ENCODE measurements around the gene GLTPD2. TPM values are rescaled to one million over a fixed set of nuclear protein-coding genes. Genes with fewer than 3 reads are reported as not detected.

GLTPD2 gene
- total and polyA plus RNA-seq, 2 experiments from 2014 or later: 0.50 to 2.2 TPM

GRCh38 chr17:4744999-4745969, 43.5 kb upstream of the GLTPD2 start:
- Histone ChIP-seq H3F3A (ENCODE audit: insufficient read depth) (no peaks in the 10 kb centered on the region), H3K27me3 (replicated peaks; ENCODE audit: insufficient read depth) (no peaks in the 10 kb centered on the region; the same call in 1 of the 2 replicates), H3K4me3 (no peak overlapping the region), H4K20me1 (ENCODE audit: insufficient read depth) (no peaks in the 10 kb centered on the region), H3K4me1 (ENCODE audit: insufficient read depth) (no peaks in the 10 kb centered on the region), H3K9me2 (ENCODE audit: insufficient read depth) (no peaks in the 10 kb centered on the region), H2AFZ (no peak overlapping the region), H3K79me2 (ENCODE audit: insufficient read depth) (no peaks in the 10 kb centered on the region), H3K9me3 (ENCODE audit: low read depth) (no peaks in the 10 kb centered on the region), H3K36me3 (ENCODE audit: low read depth) (no peaks in the 10 kb centered on the region), H3K4me2 (ENCODE audit: unreplicated experiment) (no peak overlapping the region), H3K9ac (no peak overlapping the region), H3K27ac (no peak overlapping the region)
- WGBS, 2 experiments (ENCODE audit: low coverage in 1 of 2, low lambda C conversion rate in 2 of 2, missing lambda C conversion rate in 2 of 2): 9 to 14% methylated on average over 20 to 51 of the region's 51 CpGs
- no peak for DNase-seq
- no peak for TF ChIP-seq EZH2phosphoT487 (IDR thresholded peaks at IDR 0.05; ENCODE audit: insufficient read depth, low read depth)
- TF ChIP-seq EZH2 (IDR thresholded peaks at IDR 0.05; ENCODE audit: insufficient read depth, poor library complexity, severe bottlenecking): no peak
- in situ Hi-C loops (cut with MboI): no loop called here

DNA sequence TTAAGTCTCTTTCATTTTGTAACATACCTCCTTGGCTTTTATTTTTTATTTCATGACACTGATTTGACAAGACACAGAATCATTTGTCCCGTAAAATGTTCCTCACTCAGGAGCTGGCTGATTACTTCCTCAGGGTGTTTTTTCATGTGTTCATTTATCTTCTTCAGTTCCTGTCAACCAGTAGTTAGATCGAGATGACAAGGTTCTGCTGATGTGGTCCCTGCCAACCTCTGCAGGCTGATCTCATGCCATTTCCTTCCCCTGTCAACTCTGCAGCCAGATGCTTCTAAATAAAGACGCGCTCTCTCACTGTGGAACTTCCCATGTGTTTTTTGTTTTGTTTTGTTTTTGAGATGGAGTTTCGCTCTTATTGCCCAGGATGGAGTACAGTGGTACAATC, 40.9 kb upstream of the GLTPD2 start:
- H3K27me3 ChIP-seq (replicated peaks; ENCODE audit: insufficient read depth): no peaks in the 10 kb centered on the region; the same call in 1 of the 2 replicates
- H3K79me2 ChIP-seq (ENCODE audit: insufficient read depth): no peaks in the 10 kb centered on the region
- no peak overlapping the region for H3K4me2 ChIP-seq (ENCODE audit: unreplicated experiment)
- H2AFZ ChIP-seq: no peak overlapping the region
- H3F3A ChIP-seq (ENCODE audit: insufficient read depth): no peaks in the 10 kb centered on the region
- H3K4me1 ChIP-seq (ENCODE audit: insufficient read depth): no peaks in the 10 kb centered on the region
- H3K27ac ChIP-seq: no peak overlapping the region
- H3K9ac ChIP-seq: no peak overlapping the region
- TF ChIP-seq EZH2 (IDR thresholded peaks at IDR 0.05; ENCODE audit: insufficient read depth, poor library complexity, severe bottlenecking) (no peak), EZH2phosphoT487 (IDR thresholded peaks at IDR 0.05; ENCODE audit: insufficient read depth, low read depth) (no peak)
- no peak overlapping the region for H3K4me3 ChIP-seq
- no peaks in the 10 kb centered on the region for H4K20me1 ChIP-seq (ENCODE audit: insufficient read depth)
- no peaks in the 10 kb centered on the region for H3K36me3 ChIP-seq (ENCODE audit: low read depth)
- 10 to 13% methylated on average over 5 of the region's 5 CpGs for WGBS, 2 experiments (ENCODE audit: low coverage in 1 of 2, low lambda C conversion rate in 2 of 2, missing lambda C conversion rate in 2 of 2)
- H3K9me3 ChIP-seq (ENCODE audit: low read depth): no peaks in the 10 kb centered on the region
- in situ Hi-C loops (cut with MboI): no loop called here
- H3K9me2 ChIP-seq (ENCODE audit: insufficient read depth): no peaks in the 10 kb centered on the region
- no peak for DNase-seq

- H3K4me3 ChIP-seq: no peak overlapping the region
- H3K36me3 ChIP-seq (ENCODE audit: low read depth): no peaks in the 10 kb centered on the region
- no peak for DNase-seq
- H2AFZ ChIP-seq: no peak overlapping the region
- no peaks in the 10 kb centered on the region for H4K20me1 ChIP-seq (ENCODE audit: insufficient read depth)
- no peak for TF ChIP-seq EZH2phosphoT487 (IDR thresholded peaks at IDR 0.05; ENCODE audit: insufficient read depth, low read depth)
- TF ChIP-seq EZH2 (IDR thresholded peaks at IDR 0.05; ENCODE audit: insufficient read depth, poor library complexity, severe bottlenecking): no peak
- H3K27me3 ChIP-seq (replicated peaks; ENCODE audit: insufficient read depth): peaks cover 2% of the 10 kb centered on the region; the same call in 1 of the 2 replicates
- H3K79me2 ChIP-seq (ENCODE audit: insufficient read depth): no peaks in the 10 kb centered on the region
- no peak overlapping the region for H3K4me2 ChIP-seq (ENCODE audit: unreplicated experiment)
- in situ Hi-C loops (cut with MboI): no loop called here
- WGBS, 2 experiments (ENCODE audit: low coverage in 1 of 2, low lambda C conversion rate in 2 of 2, missing lambda C conversion rate in 2 of 2): 56 to 59% methylated on average over 4 of the region's 4 CpGs
- H3K9me2 ChIP-seq (ENCODE audit: insufficient read depth): no peaks in the 10 kb centered on the region
- no peaks in the 10 kb centered on the region for H3K9me3 ChIP-seq (ENCODE audit: low read depth)
- H3K4me1 ChIP-seq (ENCODE audit: insufficient read depth): no peaks in the 10 kb centered on the region
- H3F3A ChIP-seq (ENCODE audit: insufficient read depth): no peaks in the 10 kb centered on the region
- H3K27ac ChIP-seq: no peak overlapping the region
- H3K9ac ChIP-seq: no peak overlapping the region
Observed at GRCh38 chr17:4748686-4749085, 40.1 kb upstream of the GLTPD2 start.

GRCh38 chr17:4750606-4751005, 38.2 kb upstream of the GLTPD2 start:
- no peaks in the 10 kb centered on the region for H3K79me2 ChIP-seq (ENCODE audit: insufficient read depth)
- in situ Hi-C loops (cut with MboI): no loop called here
- no peaks in the 10 kb centered on the region for H3K4me1 ChIP-seq (ENCODE audit: insufficient read depth)
- WGBS, 2 experiments (ENCODE audit: low coverage in 1 of 2, low lambda C conversion rate in 2 of 2, missing lambda C conversion rate in 2 of 2): 31 to 32% methylated on average over 3 of the region's 3 CpGs
- H3K4me2 ChIP-seq (ENCODE audit: unreplicated experiment): no peak overlapping the region
- H3K27me3 ChIP-seq (replicated peaks; ENCODE audit: insufficient read depth): peaks cover 12% of the 10 kb centered on the region; the same call in 1 of the 2 replicates
- H2AFZ ChIP-seq: no peak overlapping the region
- H3K36me3 ChIP-seq (ENCODE audit: low read depth): no peaks in the 10 kb centered on the region
- H3F3A ChIP-seq (ENCODE audit: insufficient read depth): no peaks in the 10 kb centered on the region
- H3K27ac ChIP-seq: no peak overlapping the region
- H4K20me1 ChIP-seq (ENCODE audit: insufficient read depth): no peaks in the 10 kb centered on the region
- no peaks in the 10 kb centered on the region for H3K9me3 ChIP-seq (ENCODE audit: low read depth)
- H3K4me3 ChIP-seq: no peak overlapping the region
- TF ChIP-seq EZH2phosphoT487 (IDR thresholded peaks at IDR 0.05; ENCODE audit: insufficient read depth, low read depth) (no peak), EZH2 (IDR thresholded peaks at IDR 0.05; ENCODE audit: insufficient read depth, poor library complexity, severe bottlenecking) (no peak)
- no peak overlapping the region for H3K9ac ChIP-seq
- H3K9me2 ChIP-seq (ENCODE audit: insufficient read depth): no peaks in the 10 kb centered on the region
- no peak for DNase-seq

Data from GM23248 (cell line).